ENCODE results near the gene RTL1.

The RTL1 gene

DNA sequence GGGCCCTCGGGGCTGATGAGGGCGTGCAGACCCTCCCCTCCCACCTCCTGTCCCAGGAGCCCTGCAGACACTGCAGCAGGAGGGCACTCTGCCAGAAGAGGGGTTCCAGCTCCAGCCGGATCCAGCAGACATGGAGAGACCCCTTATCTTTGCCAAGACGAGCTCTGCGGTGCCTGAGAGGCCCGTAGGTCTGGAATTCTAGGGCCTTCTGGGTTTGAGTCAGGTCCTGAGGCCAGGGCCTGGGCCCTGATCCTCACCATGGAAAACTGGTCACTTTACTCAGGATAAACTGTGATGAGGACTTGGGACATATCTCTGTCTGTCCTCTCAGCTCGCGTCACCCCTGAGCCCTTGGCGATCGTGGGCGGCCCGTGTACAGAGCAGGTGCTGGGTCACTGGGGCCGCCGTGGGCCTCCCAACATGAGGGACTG, 63.8 kb downstream of the RTL1 start:
- no peak overlapping the region for H3K4me3 ChIP-seq (ENCODE audit: low read depth in 1 of 2, low read length in 2 of 2)
- no peaks in the 10 kb centered on the region for H3K36me3 ChIP-seq (ENCODE audit: control insufficient read depth in 1 of 2, insufficient read depth in 2 of 2, low read length in 2 of 2)
- no peaks in the 10 kb centered on the region for H3K9me3 ChIP-seq (ENCODE audit: control insufficient read depth in 1 of 2, low read length in 2 of 2)
- no peaks in the 10 kb centered on the region for H3K4me1 ChIP-seq (ENCODE audit: control insufficient read depth in 1 of 2, insufficient read depth in 2 of 2, low read length in 2 of 2)
- H3K9ac ChIP-seq (ENCODE audit: low read depth in 1 of 2, low read length in 2 of 2) = no peak overlapping the region
- no peak overlapping the region for H3K27ac ChIP-seq (ENCODE audit: low read depth, low read length)
- no peaks in the 10 kb centered on the region for H3K27me3 ChIP-seq (ENCODE audit: control insufficient read depth in 1 of 2, insufficient read depth in 2 of 2, low read length in 2 of 2)

DNA sequence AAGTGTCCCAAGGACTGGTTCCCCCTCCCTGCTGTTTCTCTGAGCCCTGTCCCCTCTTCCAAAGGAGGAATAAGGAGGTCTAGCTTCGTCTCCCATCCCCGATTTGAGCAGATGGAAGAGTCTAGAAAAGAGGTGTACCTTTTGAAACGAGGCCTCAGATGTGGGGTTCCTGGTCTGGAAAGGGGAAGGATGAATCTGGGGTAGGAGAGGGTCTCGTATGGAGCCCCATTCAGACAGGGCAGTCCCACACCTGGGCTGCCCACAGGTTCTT, 64.3 kb downstream of the RTL1 start:
- Histone ChIP-seq H3K4me3 (ENCODE audit: low read depth in 1 of 2, low read length in 2 of 2) (no peak overlapping the region), H3K9ac (ENCODE audit: low read depth in 1 of 2, low read length in 2 of 2) (no peak overlapping the region), H3K27me3 (ENCODE audit: control insufficient read depth in 1 of 2, insufficient read depth in 2 of 2, low read length in 2 of 2) (no peaks in the 10 kb centered on the region), H3K4me1 (ENCODE audit: control insufficient read depth in 1 of 2, insufficient read depth in 2 of 2, low read length in 2 of 2) (no peaks in the 10 kb centered on the region), H3K27ac (ENCODE audit: low read depth, low read length) (no peak overlapping the region), H3K36me3 (ENCODE audit: control insufficient read depth in 1 of 2, insufficient read depth in 2 of 2, low read length in 2 of 2) (no peaks in the 10 kb centered on the region), H3K9me3 (ENCODE audit: control insufficient read depth in 1 of 2, low read length in 2 of 2) (no peaks in the 10 kb centered on the region)

DNA sequence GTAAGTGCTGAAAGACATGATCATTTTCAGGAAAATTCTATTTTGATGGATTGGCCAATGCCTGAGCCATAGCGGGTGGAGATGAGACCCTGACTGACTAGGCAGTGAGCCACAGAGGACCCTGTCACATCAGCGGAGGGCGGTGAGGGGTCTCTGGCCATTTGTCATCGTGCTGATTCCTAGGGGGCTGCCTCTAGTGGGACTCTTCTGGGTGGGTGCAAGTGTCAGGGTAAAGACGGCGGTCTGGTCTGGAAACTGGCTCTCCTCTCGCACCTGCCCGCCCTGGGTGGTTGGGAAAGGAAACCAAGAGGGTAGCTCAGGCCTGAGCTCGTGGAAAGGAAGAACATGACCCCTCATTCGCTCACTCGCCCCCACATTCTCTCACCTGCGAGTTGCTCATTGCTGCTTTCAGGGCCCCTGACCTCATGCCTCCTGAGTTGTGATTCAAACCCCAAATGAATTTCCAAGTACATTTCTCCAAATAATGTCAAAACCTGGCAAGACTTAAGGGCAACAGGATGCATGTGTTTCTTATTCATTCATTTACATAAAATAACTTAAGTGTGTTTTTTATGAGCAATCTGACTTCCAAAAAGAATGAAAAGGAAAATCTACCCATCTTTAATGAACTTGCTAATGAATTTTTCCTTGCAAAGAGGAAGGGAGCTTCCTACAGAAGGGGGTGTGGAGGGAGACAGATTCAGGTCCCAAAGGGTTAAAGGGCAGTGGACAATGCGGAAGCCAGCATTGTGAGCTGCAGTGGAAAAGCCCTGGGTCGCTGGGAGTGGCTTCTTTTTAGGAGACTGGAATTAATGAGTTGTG, 64.8 kb downstream of the RTL1 start:
- H3K27me3 ChIP-seq (ENCODE audit: control insufficient read depth in 1 of 2, insufficient read depth in 2 of 2, low read length in 2 of 2) = no peaks in the 10 kb centered on the region
- H3K9ac ChIP-seq (ENCODE audit: low read depth in 1 of 2, low read length in 2 of 2) = no peak overlapping the region
- H3K9me3 ChIP-seq (ENCODE audit: control insufficient read depth in 1 of 2, low read length in 2 of 2) = no peaks in the 10 kb centered on the region
- no peak overlapping the region for H3K27ac ChIP-seq (ENCODE audit: low read depth, low read length)
- H3K4me1 ChIP-seq (ENCODE audit: control insufficient read depth in 1 of 2, insufficient read depth in 2 of 2, low read length in 2 of 2) = no peaks in the 10 kb centered on the region
- H3K36me3 ChIP-seq (ENCODE audit: control insufficient read depth in 1 of 2, insufficient read depth in 2 of 2, low read length in 2 of 2) = no peaks in the 10 kb centered on the region
- no peak overlapping the region for H3K4me3 ChIP-seq (ENCODE audit: low read depth in 1 of 2, low read length in 2 of 2)

DNA sequence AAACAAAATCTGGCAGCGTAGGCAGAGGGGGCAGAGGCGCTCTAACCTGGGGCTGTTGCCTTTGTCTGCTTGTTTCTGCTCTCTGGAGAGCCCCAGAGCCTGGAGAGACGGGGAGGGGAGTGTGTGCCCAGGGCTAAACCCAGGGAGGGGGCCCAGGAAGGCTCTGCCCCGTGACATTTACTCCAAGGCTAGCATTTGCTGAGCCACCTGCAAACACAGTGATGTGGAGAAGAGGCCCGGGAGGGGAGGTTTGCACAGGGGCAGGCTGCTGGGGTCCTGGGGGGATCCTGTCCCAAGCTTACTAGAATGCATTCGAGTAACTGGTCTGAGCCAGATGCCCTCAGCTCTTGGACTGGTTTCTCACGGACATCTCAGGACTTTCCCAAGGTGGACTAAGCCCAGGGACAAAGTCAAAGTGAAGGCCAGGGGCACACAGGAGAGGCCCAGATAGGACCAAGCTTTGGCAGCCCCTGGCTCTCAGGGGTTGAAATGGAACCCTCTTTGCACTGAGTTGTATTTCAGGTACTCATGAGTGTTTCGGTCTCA, 65.6 kb downstream of the RTL1 start:
- H3K4me1 ChIP-seq (ENCODE audit: control insufficient read depth in 1 of 2, insufficient read depth in 2 of 2, low read length in 2 of 2) = no peaks in the 10 kb centered on the region
- no peak overlapping the region for H3K9ac ChIP-seq (ENCODE audit: low read depth in 1 of 2, low read length in 2 of 2)
- H3K9me3 ChIP-seq (ENCODE audit: control insufficient read depth in 1 of 2, low read length in 2 of 2) = no peaks in the 10 kb centered on the region
- no peak overlapping the region for H3K27ac ChIP-seq (ENCODE audit: low read depth, low read length)
- peaks cover 0 to under 1% of the 10 kb centered on the region in 2 donors for H3K27me3 ChIP-seq (ENCODE audit: control insufficient read depth in 1 of 2, insufficient read depth in 2 of 2, low read length in 2 of 2)
- H3K36me3 ChIP-seq (ENCODE audit: control insufficient read depth in 1 of 2, insufficient read depth in 2 of 2, low read length in 2 of 2) = no peaks in the 10 kb centered on the region
- no peak overlapping the region for H3K4me3 ChIP-seq (ENCODE audit: low read depth in 1 of 2, low read length in 2 of 2)

DNA sequence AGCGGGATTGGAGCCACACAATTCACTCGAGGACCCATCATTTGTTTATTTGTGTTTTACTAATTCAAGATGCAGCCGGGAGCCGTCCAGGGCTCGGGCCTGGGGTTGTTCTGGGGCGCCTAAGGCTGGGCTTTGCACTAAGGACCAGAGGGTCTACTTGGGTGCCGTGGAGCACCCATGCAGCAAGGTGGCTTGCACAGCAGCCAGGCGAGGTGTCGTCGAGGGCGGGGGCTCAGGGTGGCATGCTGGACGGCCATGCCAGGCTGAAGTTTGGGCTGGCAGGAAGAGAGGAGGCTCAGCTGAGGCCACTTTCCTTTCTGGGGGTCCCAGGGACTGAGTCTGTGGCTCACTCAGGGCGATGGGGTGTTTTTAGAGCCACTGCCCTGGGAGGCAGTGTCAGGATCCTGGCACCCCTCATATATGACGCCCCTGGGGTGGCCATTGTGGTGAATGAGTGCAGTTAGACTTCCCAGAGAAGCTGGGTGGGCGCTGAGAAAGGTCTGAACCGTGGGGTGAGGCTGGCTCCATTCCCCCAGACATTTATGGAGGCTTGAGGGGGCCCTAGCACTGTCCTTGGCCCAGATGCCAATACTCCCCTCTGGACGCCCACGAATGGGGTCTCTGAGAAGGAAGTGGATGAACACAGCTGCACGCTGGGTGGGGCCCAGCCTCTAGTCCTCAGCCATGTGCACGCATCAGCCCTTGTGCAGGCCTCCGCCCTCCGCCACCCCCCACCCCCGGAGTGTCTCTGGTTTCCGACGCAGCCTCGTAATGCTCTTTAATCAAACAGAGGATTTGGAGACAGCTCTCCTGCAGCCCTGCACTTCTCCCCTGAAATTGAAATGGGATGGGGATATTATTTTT, 66.3 kb downstream of the RTL1 start:
- H3K9me3 ChIP-seq (ENCODE audit: control insufficient read depth in 1 of 2, low read length in 2 of 2) = no peaks in the 10 kb centered on the region
- peaks cover 0 to 5% of the 10 kb centered on the region in 2 donors for H3K27me3 ChIP-seq (ENCODE audit: control insufficient read depth in 1 of 2, insufficient read depth in 2 of 2, low read length in 2 of 2)
- no peak overlapping the region for H3K27ac ChIP-seq (ENCODE audit: low read depth, low read length)
- H3K4me1 ChIP-seq (ENCODE audit: control insufficient read depth in 1 of 2, insufficient read depth in 2 of 2, low read length in 2 of 2) = no peaks in the 10 kb centered on the region
- no peak overlapping the region for H3K9ac ChIP-seq (ENCODE audit: low read depth in 1 of 2, low read length in 2 of 2)
- no peaks in the 10 kb centered on the region for H3K36me3 ChIP-seq (ENCODE audit: control insufficient read depth in 1 of 2, insufficient read depth in 2 of 2, low read length in 2 of 2)
- H3K4me3 ChIP-seq (ENCODE audit: low read depth in 1 of 2, low read length in 2 of 2) = no peak overlapping the region

DNA sequence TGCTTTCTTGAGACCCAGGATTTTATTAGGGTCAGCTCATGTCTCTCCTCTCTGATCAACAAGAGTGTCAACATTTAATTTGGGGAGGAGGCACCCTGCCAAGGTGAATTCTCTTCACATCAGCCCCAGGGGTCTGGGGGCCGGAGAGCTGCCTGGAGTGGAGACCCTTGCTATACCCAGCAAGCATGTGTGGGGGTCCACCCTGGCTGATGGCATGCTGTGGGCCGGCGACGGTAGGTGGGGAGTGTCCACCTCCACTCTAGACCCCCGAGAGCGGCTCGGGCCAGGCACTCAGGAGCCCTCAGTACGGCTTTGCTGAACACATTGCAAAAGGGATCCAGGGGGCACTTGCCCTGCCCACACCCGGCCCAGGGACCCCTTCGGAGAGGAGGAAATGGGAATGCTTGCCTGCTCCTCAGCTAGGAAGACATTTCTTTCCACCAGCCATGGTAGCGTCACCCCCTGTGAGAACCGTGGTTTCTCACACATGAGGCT, 67.2 kb downstream of the RTL1 start:
- no peak overlapping the region for H3K27ac ChIP-seq (ENCODE audit: low read depth, low read length)
- H3K4me1 ChIP-seq (ENCODE audit: control insufficient read depth in 1 of 2, insufficient read depth in 2 of 2, low read length in 2 of 2) = no peaks in the 10 kb centered on the region
- no peak overlapping the region for H3K9ac ChIP-seq (ENCODE audit: low read depth in 1 of 2, low read length in 2 of 2)
- no peaks in the 10 kb centered on the region for H3K36me3 ChIP-seq (ENCODE audit: control insufficient read depth in 1 of 2, insufficient read depth in 2 of 2, low read length in 2 of 2)
- H3K4me3 ChIP-seq (ENCODE audit: low read depth in 1 of 2, low read length in 2 of 2) = no peak overlapping the region
- peaks cover 0 to 5% of the 10 kb centered on the region in 2 donors for H3K27me3 ChIP-seq (ENCODE audit: control insufficient read depth in 1 of 2, insufficient read depth in 2 of 2, low read length in 2 of 2)
- H3K9me3 ChIP-seq (ENCODE audit: control insufficient read depth in 1 of 2, low read length in 2 of 2) = no peaks in the 10 kb centered on the region

DNA sequence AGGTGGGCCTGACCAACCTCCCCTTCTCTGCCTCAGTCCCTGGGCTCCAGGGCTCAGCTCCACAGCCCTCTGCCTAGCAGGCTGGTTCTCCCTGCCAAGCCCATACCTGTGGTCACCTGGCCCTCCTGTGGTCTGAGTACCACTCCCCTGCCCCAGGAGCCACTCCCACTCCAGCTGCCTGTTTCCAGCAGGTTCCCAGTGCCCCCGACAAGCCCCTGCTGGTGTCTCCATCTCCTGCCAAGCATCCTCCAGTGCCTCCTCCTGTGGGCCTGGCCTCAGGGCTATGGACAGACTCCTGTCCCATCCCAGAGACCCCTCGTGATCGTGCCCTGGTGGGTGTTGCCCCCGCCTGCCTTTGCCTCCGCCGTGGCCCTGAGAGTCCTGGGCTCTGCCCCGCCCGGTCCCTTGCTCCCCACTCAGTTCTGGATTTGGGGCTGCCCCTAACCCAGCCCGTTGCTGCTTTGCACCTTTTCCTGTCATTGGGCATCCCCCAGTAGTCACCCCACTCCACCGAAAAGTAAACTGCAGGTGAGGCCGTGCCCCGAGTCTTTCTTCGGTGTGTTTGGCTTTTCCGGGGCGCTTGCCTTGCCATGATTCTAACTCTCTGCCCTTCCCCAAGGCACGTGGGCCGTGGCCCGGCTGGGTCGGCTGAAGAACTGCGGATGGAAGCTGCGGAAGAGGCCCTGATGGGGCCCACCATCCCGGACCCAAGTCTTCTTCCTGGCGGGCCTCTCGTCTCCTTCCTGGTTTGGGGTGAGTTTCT, 67.8 kb downstream of the RTL1 start:
- no peaks in the 10 kb centered on the region for H3K4me1 ChIP-seq (ENCODE audit: control insufficient read depth in 1 of 2, insufficient read depth in 2 of 2, low read length in 2 of 2)
- H3K9me3 ChIP-seq (ENCODE audit: control insufficient read depth in 1 of 2, low read length in 2 of 2) = no peaks in the 10 kb centered on the region
- no peak overlapping the region for H3K4me3 ChIP-seq (ENCODE audit: low read depth in 1 of 2, low read length in 2 of 2)
- H3K36me3 ChIP-seq (ENCODE audit: control insufficient read depth in 1 of 2, insufficient read depth in 2 of 2, low read length in 2 of 2) = no peaks in the 10 kb centered on the region
- no peak overlapping the region for H3K9ac ChIP-seq (ENCODE audit: low read depth in 1 of 2, low read length in 2 of 2)
- peaks cover 0 to 5% of the 10 kb centered on the region in 2 donors for H3K27me3 ChIP-seq (ENCODE audit: control insufficient read depth in 1 of 2, insufficient read depth in 2 of 2, low read length in 2 of 2)
- H3K27ac ChIP-seq (ENCODE audit: low read depth, low read length) = no peak overlapping the region

DNA sequence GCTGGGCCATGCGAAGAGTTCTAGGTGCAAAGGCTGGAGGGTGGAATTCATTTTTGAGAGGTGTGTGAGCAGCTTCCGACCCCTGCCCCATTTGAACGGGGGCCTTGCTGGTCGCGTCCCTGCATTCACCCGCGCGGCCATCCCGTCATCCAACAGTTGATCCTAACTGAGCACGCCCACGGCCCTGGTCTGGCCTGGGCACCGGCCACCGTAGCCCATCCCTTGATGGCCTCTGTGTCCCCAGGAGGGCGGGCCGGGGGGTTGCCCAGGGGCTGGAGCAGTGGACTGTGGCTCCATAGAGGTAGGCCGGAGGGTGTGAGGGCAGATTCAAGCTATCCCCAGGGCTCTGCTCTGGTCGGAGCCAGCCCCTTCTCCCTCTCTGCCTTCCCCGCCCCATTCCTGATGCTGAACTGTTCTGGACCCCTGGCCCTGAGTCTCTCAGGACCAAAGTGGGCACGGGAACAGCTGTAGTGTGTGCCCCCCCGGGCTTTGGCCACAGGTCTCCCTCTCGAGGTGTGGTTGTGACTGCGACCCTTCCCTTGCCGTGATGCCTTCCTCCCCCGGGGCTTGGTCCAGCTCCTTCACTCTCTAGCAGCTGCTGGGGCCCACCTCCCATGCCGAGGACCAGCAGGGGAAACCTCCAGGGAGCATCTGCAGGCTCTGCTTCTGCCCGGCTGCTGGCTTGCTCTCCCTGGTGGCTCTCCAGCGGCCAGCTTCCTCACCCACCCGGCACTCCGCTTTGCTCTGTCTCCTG, 68.6 kb downstream of the RTL1 start:
- Histone ChIP-seq H3K9ac (ENCODE audit: low read depth in 1 of 2, low read length in 2 of 2) (no peak overlapping the region), H3K36me3 (ENCODE audit: control insufficient read depth in 1 of 2, insufficient read depth in 2 of 2, low read length in 2 of 2) (no peaks in the 10 kb centered on the region), H3K27ac (ENCODE audit: low read depth, low read length) (no peak overlapping the region), H3K4me3 (ENCODE audit: low read depth in 1 of 2, low read length in 2 of 2) (no peak overlapping the region), H3K9me3 (ENCODE audit: control insufficient read depth in 1 of 2, low read length in 2 of 2) (no peaks in the 10 kb centered on the region), H3K27me3 (ENCODE audit: control insufficient read depth in 1 of 2, insufficient read depth in 2 of 2, low read length in 2 of 2) (peaks cover 0 to 6% of the 10 kb centered on the region in 2 donors), H3K4me1 (ENCODE audit: control insufficient read depth in 1 of 2, insufficient read depth in 2 of 2, low read length in 2 of 2) (no peaks in the 10 kb centered on the region)

DNA sequence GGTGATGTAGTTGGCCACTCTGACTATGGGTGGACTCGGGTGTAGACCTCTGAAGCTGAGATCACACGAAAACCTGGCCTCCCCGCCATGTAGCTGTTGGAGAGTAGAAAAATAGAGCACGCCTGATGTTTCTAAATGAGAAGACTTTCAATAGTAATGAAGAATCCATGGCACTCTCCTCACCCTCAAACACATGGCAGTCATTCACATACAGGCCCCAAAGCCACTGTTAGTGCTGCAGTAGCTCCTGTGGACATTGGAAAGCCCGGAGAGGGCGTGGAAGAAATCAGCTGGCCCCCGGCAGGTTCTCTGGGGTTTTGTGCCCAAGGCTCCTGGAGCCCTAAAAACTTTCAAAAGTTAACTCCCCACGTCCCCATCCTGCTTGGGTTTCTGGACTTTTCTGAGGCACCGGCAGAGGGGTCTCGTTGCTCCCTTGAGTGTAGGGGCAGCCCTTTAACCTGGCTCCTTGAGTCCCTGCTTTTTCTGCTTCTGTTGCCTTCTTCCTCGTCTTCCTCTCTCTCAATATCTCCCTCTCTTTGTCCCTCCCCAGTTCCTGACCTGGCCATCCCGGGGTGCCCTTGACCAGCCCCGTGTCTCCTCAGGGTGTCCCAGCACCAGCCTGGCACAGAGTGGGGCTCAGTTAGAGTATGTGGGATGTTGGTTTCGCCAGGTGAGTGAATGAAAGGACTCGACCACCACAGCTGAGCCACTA, 69.3 kb downstream of the RTL1 start:
- H3K4me3 ChIP-seq (ENCODE audit: low read depth in 1 of 2, low read length in 2 of 2) = no peak overlapping the region
- no peaks in the 10 kb centered on the region for H3K4me1 ChIP-seq (ENCODE audit: control insufficient read depth in 1 of 2, insufficient read depth in 2 of 2, low read length in 2 of 2)
- H3K27me3 ChIP-seq (ENCODE audit: control insufficient read depth in 1 of 2, insufficient read depth in 2 of 2, low read length in 2 of 2) = peaks cover 0 to 13% of the 10 kb centered on the region in 2 donors
- no peak overlapping the region for H3K9ac ChIP-seq (ENCODE audit: low read depth in 1 of 2, low read length in 2 of 2)
- no peak overlapping the region for H3K27ac ChIP-seq (ENCODE audit: low read depth, low read length)
- no peaks in the 10 kb centered on the region for H3K9me3 ChIP-seq (ENCODE audit: control insufficient read depth in 1 of 2, low read length in 2 of 2)
- H3K36me3 ChIP-seq (ENCODE audit: control insufficient read depth in 1 of 2, insufficient read depth in 2 of 2, low read length in 2 of 2) = no peaks in the 10 kb centered on the region
